GM21390 (cell line): ENCODE data around the gene IER2.

Source experiments
- ATAC-seq: cut with Tn5 transposase; IDR thresholded peaks from one replicate; pipeline ENCODE4 v1.9.1; 2021; ENCODE audit not compliant: unreplicated experiment

Gene IER2

GRCh38 chr19:13118424-13119193 is 31.6 kb upstream of the IER2 start:
- peak; percentile 3 for ATAC-seq

- no peak for ATAC-seq
Observed at GRCh38 chr19:13119627-13120026, 30.6 kb upstream of the IER2 start.

DNA sequence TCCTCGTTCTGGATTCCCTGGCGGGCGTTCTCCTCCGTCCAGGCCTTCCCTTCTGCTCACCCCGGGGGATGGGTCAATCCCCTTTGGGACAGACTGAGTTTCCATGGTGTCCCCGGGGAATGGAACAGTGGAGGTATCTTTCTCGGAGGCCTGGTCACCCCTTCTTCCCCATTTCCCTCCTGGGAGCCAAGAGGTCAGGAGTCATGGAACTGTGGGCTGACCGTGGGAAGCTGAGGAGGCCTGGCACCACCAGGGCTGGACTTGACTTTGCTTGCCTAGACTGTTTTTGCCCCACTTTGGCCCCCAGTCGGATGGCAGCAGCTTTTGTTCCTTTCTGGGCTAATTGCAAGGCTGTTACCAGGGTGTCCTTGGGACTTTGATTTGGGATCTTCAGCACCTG is 30.2 kb upstream of the IER2 start:
- no peak for ATAC-seq

- ATAC-seq: no peak
Observed at GRCh38 chr19:13120817-13121216, 29.4 kb upstream of the IER2 start.

- no peak for ATAC-seq
Observed at GRCh38 chr19:13121551-13122274, 28.5 kb upstream of the IER2 start.

- ATAC-seq: no peak
Observed at GRCh38 chr19:13122275-13122878, 27.8 kb upstream of the IER2 start.

GRCh38 chr19:13122980-13123957 is 26.9 kb upstream of the IER2 start:
- no peak for ATAC-seq

GRCh38 chr19:13127051-13127450 is 23.2 kb upstream of the IER2 start:
- no peak for ATAC-seq

DNA sequence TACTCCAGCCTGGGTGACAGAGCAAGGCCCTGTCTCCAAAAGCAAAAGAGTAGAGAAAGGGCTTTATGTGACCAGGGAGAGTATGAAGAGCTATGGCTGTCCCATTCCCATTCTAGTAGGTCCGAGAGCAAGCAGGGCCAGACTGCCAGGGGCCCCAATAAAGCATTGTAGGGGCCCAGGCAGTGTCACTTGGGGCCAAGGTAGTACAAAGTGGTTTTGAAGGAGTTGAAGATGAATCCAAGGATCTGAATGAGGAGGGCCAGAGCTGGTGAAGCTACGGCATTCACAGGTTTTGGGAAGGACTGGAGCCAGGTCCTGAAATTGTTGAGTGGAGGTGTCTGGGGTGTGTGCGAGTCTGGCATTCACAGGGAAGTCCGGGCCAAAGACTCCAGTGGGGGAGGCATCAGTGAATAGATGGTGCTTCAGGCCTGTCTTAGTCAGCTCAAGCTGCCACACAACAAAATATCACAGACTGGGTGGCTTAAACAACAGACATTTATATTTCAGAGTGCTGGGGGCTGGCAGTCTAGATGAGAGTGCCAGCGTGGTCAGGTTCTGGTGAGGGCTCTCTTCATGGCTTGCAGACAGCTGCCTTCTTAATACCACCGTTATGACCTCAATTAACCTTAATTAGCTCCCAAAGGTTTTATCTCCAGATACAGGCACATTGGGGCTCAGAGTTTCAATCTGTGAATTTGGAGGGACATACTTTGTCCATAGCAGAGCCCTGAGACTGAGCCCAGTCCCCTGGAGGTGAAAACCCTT is 22.2 kb upstream of the IER2 start:
- no peak for ATAC-seq

- ATAC-seq: no peak
Observed at GRCh38 chr19:13128583-13128982, 21.6 kb upstream of the IER2 start.

DNA sequence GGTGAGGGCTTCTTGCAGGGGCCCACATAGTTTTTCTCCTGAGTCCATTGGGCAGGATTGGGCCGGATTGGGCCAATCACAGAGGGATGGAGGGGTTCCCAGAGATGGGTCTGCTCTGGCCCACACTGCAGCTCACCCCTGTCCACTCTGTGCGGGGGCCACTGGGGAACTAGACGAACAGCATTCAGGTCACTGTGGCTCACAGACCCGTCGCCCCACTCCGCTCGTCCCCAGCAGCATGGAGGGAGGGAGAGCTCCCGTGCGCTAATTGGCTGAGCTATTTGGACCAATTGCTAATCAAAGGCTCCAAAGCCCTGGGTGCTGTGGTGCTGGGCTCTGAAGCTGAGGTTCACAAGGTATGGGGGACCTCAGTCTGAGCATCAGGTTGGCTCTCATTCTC is 20.8 kb upstream of the IER2 start:
- no peak for ATAC-seq

DNA sequence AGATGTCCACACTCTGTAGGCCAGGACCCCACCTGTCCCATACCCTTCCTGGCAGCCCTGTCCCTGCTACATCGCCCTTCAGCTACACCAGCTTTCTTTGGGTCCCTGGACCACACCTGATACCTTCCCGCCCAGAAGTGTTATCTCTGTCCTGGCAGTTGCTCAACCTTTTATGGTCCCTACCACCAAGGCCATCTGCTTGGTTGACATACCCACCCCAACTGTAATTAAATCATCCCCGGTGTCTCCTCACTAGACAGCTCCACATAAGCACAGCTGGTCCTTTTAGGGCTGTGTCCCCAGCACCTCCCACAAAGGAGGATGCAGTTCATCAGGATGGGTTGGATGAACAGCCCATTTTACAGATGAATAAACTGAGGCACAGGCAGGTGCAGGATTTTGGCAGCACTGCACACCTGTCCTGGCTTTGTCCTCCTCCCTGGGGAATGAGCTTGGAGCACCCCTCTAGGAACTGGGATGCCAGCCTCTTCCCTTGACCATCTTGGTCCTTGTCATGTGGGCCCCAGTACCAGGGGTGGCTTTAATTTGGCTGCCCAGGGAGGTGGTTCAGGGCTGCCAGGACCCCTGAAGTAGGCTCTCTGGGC is 19.2 kb upstream of the IER2 start:
- ATAC-seq: no peak

DNA sequence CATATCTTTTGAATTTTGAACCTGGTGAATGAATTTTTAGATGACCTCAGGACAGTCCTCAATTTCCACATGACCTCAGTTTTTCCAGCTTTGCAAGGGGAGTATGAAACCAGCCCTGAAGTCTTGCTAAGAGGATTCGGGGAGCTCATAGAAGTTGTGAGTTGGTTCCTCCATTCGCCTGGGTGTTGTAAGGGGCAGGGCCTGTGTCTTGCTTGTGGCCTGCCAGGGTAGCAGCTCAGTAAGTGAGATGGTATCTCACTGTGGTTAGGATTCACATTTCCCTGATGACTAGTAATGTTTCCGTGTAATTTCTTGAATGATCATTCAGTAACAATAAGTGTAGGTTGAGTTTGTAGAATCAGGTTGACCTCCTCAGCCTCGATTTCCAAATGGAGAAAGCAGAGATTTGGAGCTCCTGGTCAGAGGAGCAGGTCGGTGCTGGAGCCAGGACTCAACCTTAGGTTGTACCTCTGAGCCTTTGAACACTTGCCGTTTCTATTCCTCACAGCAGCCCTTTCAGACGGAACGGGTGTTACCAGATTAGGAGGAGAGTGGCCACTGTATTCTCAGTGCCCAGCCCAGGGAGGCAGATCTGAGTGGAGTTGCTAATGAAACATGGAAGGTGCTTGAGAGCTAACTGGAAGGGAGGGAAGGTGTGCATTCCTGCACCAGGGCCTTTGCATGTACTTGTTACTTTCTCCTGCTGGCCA is 17.6 kb upstream of the IER2 start:
- no peak for ATAC-seq

DNA sequence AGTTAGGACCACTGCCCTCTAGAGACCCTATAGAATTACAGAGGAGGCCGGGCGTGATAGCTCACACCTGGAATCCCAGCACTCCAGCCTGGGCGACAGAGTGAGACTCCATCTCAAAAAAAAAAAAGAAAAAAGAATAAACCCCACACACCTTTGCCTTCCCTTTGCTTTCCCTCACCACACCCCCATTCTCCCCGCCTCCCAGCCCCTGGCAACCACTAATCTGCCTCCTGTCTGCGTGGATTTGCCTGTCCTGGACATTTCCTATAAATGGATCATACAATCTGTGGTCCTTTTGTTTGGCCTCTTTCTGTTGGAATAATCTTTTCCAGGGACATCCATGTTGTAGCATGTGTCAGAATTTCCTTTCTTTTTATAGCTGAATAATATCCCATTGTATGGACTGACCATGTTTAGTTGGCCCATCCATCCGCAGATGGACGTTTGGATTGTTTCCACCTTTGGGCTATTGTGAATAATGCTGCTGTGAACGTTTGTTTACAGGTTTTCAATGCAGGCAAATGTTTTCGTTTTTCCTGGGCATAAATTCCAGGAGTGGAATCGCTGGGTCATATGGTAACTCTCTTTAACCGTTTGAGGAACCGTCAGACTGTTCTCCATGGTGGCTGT is 16.9 kb upstream of the IER2 start:
- no peak for ATAC-seq

GRCh38 chr19:13134626-13135025 is 15.6 kb upstream of the IER2 start:
- ATAC-seq: no peak

DNA sequence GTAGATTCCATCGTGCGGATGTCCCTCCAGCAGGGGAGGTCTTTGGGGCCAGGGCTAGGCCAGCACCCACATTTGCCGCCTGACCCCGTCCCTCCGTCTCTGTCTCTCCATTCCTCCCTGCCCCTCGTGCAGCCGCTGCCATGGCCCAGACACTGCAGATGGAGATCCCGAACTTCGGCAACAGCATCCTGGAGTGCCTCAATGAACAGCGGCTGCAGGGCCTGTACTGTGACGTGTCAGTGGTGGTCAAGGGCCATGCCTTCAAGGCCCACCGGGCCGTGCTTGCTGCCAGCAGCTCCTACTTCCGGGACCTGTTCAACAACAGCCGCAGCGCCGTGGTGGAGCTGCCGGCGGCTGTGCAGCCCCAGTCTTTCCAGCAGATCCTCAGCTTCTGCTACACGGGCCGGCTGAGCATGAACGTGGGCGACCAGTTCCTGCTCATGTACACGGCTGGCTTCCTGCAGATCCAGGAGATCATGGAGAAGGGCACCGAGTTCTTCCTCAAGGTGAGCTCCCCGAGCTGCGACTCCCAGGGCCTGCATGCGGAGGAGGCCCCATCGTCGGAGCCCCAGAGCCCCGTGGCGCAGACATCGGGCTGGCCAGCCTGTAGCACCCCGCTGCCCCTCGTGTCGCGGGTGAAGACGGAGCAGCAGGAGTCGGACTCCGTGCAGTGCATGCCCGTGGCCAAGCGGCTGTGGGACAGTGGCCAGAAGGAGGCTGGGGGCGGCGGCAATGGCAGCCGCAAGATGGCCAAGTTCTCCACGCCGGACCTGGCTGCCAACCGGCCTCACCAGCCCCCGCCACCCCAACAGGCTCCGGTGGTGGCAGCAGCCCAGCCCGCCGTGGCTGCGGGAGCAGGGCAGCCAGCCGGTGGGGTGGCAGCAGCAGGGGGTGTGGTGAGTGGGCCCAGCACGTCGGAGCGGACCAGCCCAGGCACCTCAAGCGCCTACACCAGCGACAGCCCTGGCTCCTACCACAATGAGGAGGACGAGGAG is 14.8 kb upstream of the IER2 start:
- ATAC-seq: no peak

GRCh38 chr19:13137290-13137794 is 12.9 kb upstream of the IER2 start:
- no peak for ATAC-seq
